ENCODE results near the gene MAN2A2. TPM values are rescaled to one million over a fixed set of nuclear protein-coding genes. Genes with fewer than 3 reads are reported as not detected.

The MAN2A2 gene
- total and polyA plus RNA-seq, 2 of the 8 experiments (the other 6 are each of a cell fraction or from before 2014, with no cell fraction given): 23.1 to 29.7 TPM

- no peaks in the 10 kb centered on the region for H3K36me3 ChIP-seq (ENCODE audit: control insufficient read depth in 2 of 4, insufficient read depth in 4 of 4, low read length in 3 of 4)
- H2AFZ ChIP-seq (ENCODE audit: low read length): no peak overlapping the region
- no peak overlapping the region for H3K4ac ChIP-seq (replicated peaks; ENCODE audit: insufficient read length, low read depth, low read length)
- H2BK15ac ChIP-seq (ENCODE audit: low read length): no peak overlapping the region
- H4K20me1 ChIP-seq (replicated peaks in 1 of 2; ENCODE audit: control insufficient read depth in 1 of 2, insufficient read depth in 2 of 2, low read length in 2 of 2): no peaks in the 10 kb centered on the region
- no peaks in the 10 kb centered on the region for H3K79me1 ChIP-seq (ENCODE audit: low read depth, low read length)
- peak overlapping the region; percentile 7; the same call in 1 of the 2 replicates for H2BK5ac ChIP-seq (ENCODE audit: low read depth, low read length)
- H4K5ac ChIP-seq (ENCODE audit: insufficient read length, low read depth, low read length): no peak overlapping the region
- ChIA-PET POLR2A (ENCODE audit: partially characterized antibody) (interaction anchor here (0.7 to 2.2 kb wide), 3 partner anchors 14 to 25 kb away, joined by 3 to 7 read pairs (median 3); no protein-coding TSS in a partner anchor), CTCF (ENCODE audit: partially characterized antibody) (interaction anchor here (1.0 to 1.7 kb wide), 2 partner anchors 29 to 40 kb away, joined by 3 to 6 read pairs; no protein-coding TSS in a partner anchor)
- FAIRE-seq (no peak), DNase-seq (ENCODE audit: low read depth in 1 of 2, low spot score in 2 of 2) (no peak)
- TF ChIP-seq USF2 (IDR thresholded peaks at IDR 0.05; ENCODE audit: low read length) (no peak), SIX5 (IDR thresholded peaks at IDR 0.05; ENCODE audit: low read depth, low read length) (no peak), CREB1 (IDR thresholded peaks at IDR 0.05) (no peak), CTCF (IDR thresholded peaks at IDR 0.05; ENCODE audit: control extremely low read depth in 1 of 3, insufficient read depth in 1 of 3, low read depth in 1 of 3, low read length in 3 of 3) (no peak), KDM1A (IDR thresholded peaks at IDR 0.05; ENCODE audit: borderline replicate concordance, low read length) (no peak), BCL11A (IDR thresholded peaks at IDR 0.05; ENCODE audit: low read depth in 2 of 2, low read length in 2 of 2) (no peak), POLR2A (IDR thresholded peaks at IDR 0.05; ENCODE audit: control extremely low read depth in 1 of 2, low read depth in 2 of 2, low read length in 2 of 2) (no peak)
- H3K23me2 ChIP-seq (ENCODE audit: low read depth, low read length): peaks cover under 1% of the 10 kb centered on the region; the same call in 1 of the 2 replicates
- H3K9me3 ChIP-seq (ENCODE audit: insufficient read depth in 2 of 2, low read depth in 1 of 2, low read length in 1 of 2): no peaks in the 10 kb centered on the region
- H3K4me2 ChIP-seq (ENCODE audit: insufficient read depth in 1 of 2, low read depth in 2 of 2, low read length in 2 of 2): no peak overlapping the region
- H3K18ac ChIP-seq (ENCODE audit: extremely low read depth, low read length): no peak overlapping the region
- no peaks in the 10 kb centered on the region for H3K79me2 ChIP-seq (ENCODE audit: control insufficient read depth in 1 of 2, insufficient read depth in 2 of 2, low read length in 2 of 2)
- no peaks in the 10 kb centered on the region for H3K27me3 ChIP-seq (replicated peaks in 1 of 4; ENCODE audit: control insufficient read depth in 3 of 4, extremely low read depth in 1 of 4, insufficient read depth in 3 of 4, low read length in 3 of 4)
- no peak overlapping the region for H2AK5ac ChIP-seq (ENCODE audit: low read depth, low read length)
- H3K56ac ChIP-seq (replicated peaks; ENCODE audit: insufficient read length, low read depth, low read length): no peak overlapping the region
- no peak overlapping the region for H2BK120ac ChIP-seq (replicated peaks; ENCODE audit: low read depth, low read length)
- H3K27ac ChIP-seq (ENCODE audit: low read depth, low read length): no peak overlapping the region
- no peak overlapping the region; the same call in 1 of the 2 replicates for H2BK12ac ChIP-seq (ENCODE audit: low read depth, low read length)
- no peak overlapping the region for H3K4me3 ChIP-seq (ENCODE audit: extremely low read depth in 1 of 4, insufficient read depth in 2 of 4, low read depth in 3 of 4, low read length in 4 of 4)
- peaks cover 0 to 8% (median 5%) of the 10 kb centered on the region in 4 experiments; a peak in 6 of 7 replicates for H3K4me1 ChIP-seq (replicated peaks in 1 of 4; ENCODE audit: control insufficient read depth in 3 of 4, insufficient read depth in 4 of 4, low read length in 3 of 4)
- no peak overlapping the region for H3K9ac ChIP-seq (replicated peaks in 1 of 4; ENCODE audit: extremely low read depth in 1 of 4, low read depth in 3 of 4, low read length in 3 of 4)
- no peak overlapping the region for H4K8ac ChIP-seq (ENCODE audit: extremely low read depth, insufficient read depth, low read length)
- 91% methylated on average over 8 of the region's 8 CpGs; no CpG with 5 or more reads in 1 of the 2 experiments for WGBS, 2 experiments (ENCODE audit: extremely low coverage in 1 of 2, insufficient coverage in 1 of 2, insufficient read length in 1 of 2, insufficient replicate concordance in 2 of 2, low coverage in 1 of 2, low lambda C conversion rate in 2 of 2, missing lambda C conversion rate in 1 of 2)
- H4K91ac ChIP-seq (replicated peaks; ENCODE audit: insufficient read length, low read length): no peak overlapping the region
- H3K14ac ChIP-seq (ENCODE audit: insufficient read length): no peak overlapping the region
- no peak overlapping the region for H2BK20ac ChIP-seq (ENCODE audit: low read length)
- H3K23ac ChIP-seq (ENCODE audit: insufficient read length): no peak overlapping the region
These were observed 45.8 kb upstream of the MAN2A2 start for GRCh38 chr15:90857337-90857736.
